ENCODE data around the gene WDR5B. TPM values are rescaled to one million over a fixed set of nuclear protein-coding genes. Genes with fewer than 3 reads are reported as not detected.

WDR5B gene
- total and polyA plus RNA-seq, 4 donors = 2.8 to 7.5 (median 4.9) TPM

GRCh38 chr3:122414391-122414790, 1.5 kb downstream of the WDR5B start:
- H3K27ac ChIP-seq (ENCODE audit: low read depth in 1 of 2, low read length in 1 of 2) = no peak overlapping the region
- no peak overlapping the region for H3K9ac ChIP-seq (ENCODE audit: insufficient read depth in 1 of 2, low read length in 2 of 2)
- TF ChIP-seq CTCF (IDR thresholded peaks at IDR 0.05; ENCODE audit: control extremely low read depth, extremely low read depth) = no peak
- WGBS, 2 donors = 84 to 97% methylated on average over 3 of the region's 3 CpGs
- peaks cover 4 to 24% (median 11%) of the 10 kb centered on the region in 5 donors for H3K4me1 ChIP-seq (ENCODE audit: control insufficient read depth in 5 of 5, insufficient read depth in 5 of 5, low read length in 5 of 5)
- H3K9me3 ChIP-seq (ENCODE audit: control insufficient read depth in 4 of 4, insufficient read depth in 3 of 4, low read length in 3 of 4) = no peaks in the 10 kb centered on the region
- no peak overlapping the region for H3K4me3 ChIP-seq
- no peak for DNase-seq
- ATAC-seq (ENCODE audit: insufficient read depth, low FRiP score) = no peak
- no peaks in the 10 kb centered on the region for H3K27me3 ChIP-seq (ENCODE audit: control insufficient read depth in 3 of 3, insufficient read depth in 3 of 3, low read length in 2 of 3)
- H3K36me3 ChIP-seq (ENCODE audit: control insufficient read depth in 4 of 4, insufficient read depth in 4 of 4, low read length in 4 of 4) = peaks cover 3 to 9% (median 5%) of the 10 kb centered on the region in 4 donors

- Histone ChIP-seq H3K36me3 (ENCODE audit: control insufficient read depth in 4 of 4, insufficient read depth in 4 of 4, low read length in 4 of 4) (peaks cover 2 to 22% (median 14%) of the 10 kb centered on the region in 4 donors), H3K27ac (ENCODE audit: low read depth in 1 of 2, low read length in 1 of 2) (no peak overlapping the region), H3K27me3 (ENCODE audit: control insufficient read depth in 3 of 3, insufficient read depth in 3 of 3, low read length in 2 of 3) (no peaks in the 10 kb centered on the region), H3K4me3 (no peak overlapping the region), H3K9me3 (ENCODE audit: control insufficient read depth in 4 of 4, insufficient read depth in 3 of 4, low read length in 3 of 4) (no peaks in the 10 kb centered on the region), H3K9ac (ENCODE audit: insufficient read depth in 1 of 2, low read length in 2 of 2) (no peak overlapping the region), H3K4me1 (ENCODE audit: control insufficient read depth in 5 of 5, insufficient read depth in 5 of 5, low read length in 5 of 5) (peaks cover 0 to 15% (median 10%) of the 10 kb centered on the region in 5 donors)
- ATAC-seq (ENCODE audit: insufficient read depth, low FRiP score) (no peak), DNase-seq (no peak)
- no peak for TF ChIP-seq CTCF (IDR thresholded peaks at IDR 0.05; ENCODE audit: control extremely low read depth, extremely low read depth)
- 91 to 96% methylated on average over 6 of the region's 6 CpGs for WGBS, 2 donors
Measured at GRCh38 chr3:122410639-122411038, 5.2 kb downstream of the WDR5B start.

- no peak for ATAC-seq (ENCODE audit: insufficient read depth, low FRiP score)
- H3K36me3 ChIP-seq (ENCODE audit: control insufficient read depth in 4 of 4, insufficient read depth in 4 of 4, low read length in 4 of 4) = peaks cover 0 to 22% (median 14%) of the 10 kb centered on the region in 4 donors
- WGBS, 2 donors = 92 to 93% methylated on average over 4 of the region's 4 CpGs
Measured at GRCh38 chr3:122410111-122410510, 5.8 kb downstream of the WDR5B start.

More at GRCh38 chr3:122410111-122410510, 5.8 kb downstream of the WDR5B start:
- Histone ChIP-seq H3K4me1 (ENCODE audit: control insufficient read depth in 5 of 5, insufficient read depth in 5 of 5, low read length in 5 of 5) (peaks cover 0 to 10% (median 8%) of the 10 kb centered on the region in 5 donors), H3K9ac (ENCODE audit: insufficient read depth in 1 of 2, low read length in 2 of 2) (no peak overlapping the region), H3K27me3 (ENCODE audit: control insufficient read depth in 3 of 3, insufficient read depth in 3 of 3, low read length in 2 of 3) (no peaks in the 10 kb centered on the region), H3K4me3 (no peak overlapping the region), H3K27ac (ENCODE audit: low read depth in 1 of 2, low read length in 1 of 2) (no peak overlapping the region), H3K9me3 (ENCODE audit: control insufficient read depth in 4 of 4, insufficient read depth in 3 of 4, low read length in 3 of 4) (no peaks in the 10 kb centered on the region)
- no peak for DNase-seq
- TF ChIP-seq CTCF (IDR thresholded peaks at IDR 0.05; ENCODE audit: control extremely low read depth, extremely low read depth) = no peak

All from lung (tissue), 12 donors.